Heart left ventricle (tissue), 13 donors: Measurements from ENCODE around the gene CFI.

Source experiments
- POLR2A ChIP-seq, 2 donors: fragments of 450-650 bp; IDR thresholded peaks; one replicate each; pipeline ENCODE4 v1.6.1; 2017; ENCODE audit warnings: antibody characterized with exemption in 2 of 2, mild to moderate bottlenecking in 2 of 2, moderate library complexity in 2 of 2
- TF ChIP-seq, protein P1 (sequence below), 12 donors: fragments of 200-600 bp; sonication (generic) in 4 of 12; IDR thresholded peaks; one replicate each; pipeline versions ENCODE4 v1.5.0 to v1.8.0; 2018 to 2022; ENCODE audit warnings: antibody characterized with exemption in 12 of 12, mild to moderate bottlenecking in 5 of 12
- donor health status: ischemic (EF 13 %, LVEDD 7.1; RV severe dilation, severe dysfunction).
- donor health status: DM: no; HTN: yes; CAD: no.
- donor health status: DM: no; HTN: no; CAD: no.
- donor health status: ischemic (EF 25% LVEDD 6.9; RV normal size, moderate dysfunction).
- donor health status: ischemic (EF 25% LVEDD 5.7; RV mildly dilated, moderate dysfunction).
- donor health status: ischemic (EF 35%, LVEDD 5.7; RV mildly dilated, moderate dysfunction).
- donor health status: nonischemic (EF 11% LVEDD 7.7; RV severe dilation, severe dysfunction).
- donor health status: DM: yes; HTN: yes; CAD: no.
- donor health status: PGD.
- donor health status: ischemic (EF 29% LVEDD 5.4; RV normal size, mild dysfunction).
- donor health status: nonischemic (EF 23%, LVEDD 6.1; RV moderate dilation, normal function).

DNA sequence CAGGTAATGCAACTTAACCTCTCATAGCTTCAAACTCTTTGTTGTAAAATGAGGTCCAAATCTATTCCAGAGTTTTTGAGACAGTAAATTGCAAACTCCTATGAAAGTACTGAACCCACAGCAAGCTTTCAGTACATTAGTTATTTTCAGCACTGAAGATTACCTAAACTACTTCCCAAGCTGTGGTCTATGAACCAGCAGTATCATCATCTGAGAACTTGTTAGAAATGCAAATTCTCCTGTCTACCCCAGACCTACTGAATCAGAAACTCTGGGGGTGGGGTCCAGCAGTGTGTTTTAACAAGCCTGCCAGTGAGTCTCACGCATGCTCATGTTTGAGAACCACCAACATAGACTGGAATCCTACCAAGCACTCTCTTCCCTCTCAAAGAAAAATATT, 92.8 kb downstream of the CFI start:
- TF ChIP-seq, protein P1, sequence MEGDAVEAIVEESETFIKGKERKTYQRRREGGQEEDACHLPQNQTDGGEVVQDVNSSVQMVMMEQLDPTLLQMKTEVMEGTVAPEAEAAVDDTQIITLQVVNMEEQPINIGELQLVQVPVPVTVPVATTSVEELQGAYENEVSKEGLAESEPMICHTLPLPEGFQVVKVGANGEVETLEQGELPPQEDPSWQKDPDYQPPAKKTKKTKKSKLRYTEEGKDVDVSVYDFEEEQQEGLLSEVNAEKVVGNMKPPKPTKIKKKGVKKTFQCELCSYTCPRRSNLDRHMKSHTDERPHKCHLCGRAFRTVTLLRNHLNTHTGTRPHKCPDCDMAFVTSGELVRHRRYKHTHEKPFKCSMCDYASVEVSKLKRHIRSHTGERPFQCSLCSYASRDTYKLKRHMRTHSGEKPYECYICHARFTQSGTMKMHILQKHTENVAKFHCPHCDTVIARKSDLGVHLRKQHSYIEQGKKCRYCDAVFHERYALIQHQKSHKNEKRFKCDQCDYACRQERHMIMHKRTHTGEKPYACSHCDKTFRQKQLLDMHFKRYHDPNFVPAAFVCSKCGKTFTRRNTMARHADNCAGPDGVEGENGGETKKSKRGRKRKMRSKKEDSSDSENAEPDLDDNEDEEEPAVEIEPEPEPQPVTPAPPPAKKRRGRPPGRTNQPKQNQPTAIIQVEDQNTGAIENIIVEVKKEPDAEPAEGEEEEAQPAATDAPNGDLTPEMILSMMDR (IDR thresholded peaks at IDR 0.05) = no peak
- no peak for TF ChIP-seq POLR2A (IDR thresholded peaks at IDR 0.05)
